HG03520 (cell line): ENCODE measurements around the gene PLCB3.

ENCODE experiments used
- ATAC-seq: cut with Tn5 transposase; IDR thresholded peaks from one replicate; pipeline ENCODE4 v1.9.1; 2021; ENCODE audit warnings: mild to moderate bottlenecking, moderate library complexity; ENCODE audit not compliant: unreplicated experiment

The PLCB3 gene

GRCh38 chr11:64249563-64250414, 1.5 kb upstream of the PLCB3 start:
- ATAC-seq: no peak

GRCh38 chr11:64250415-64251015, 815 bp upstream of the PLCB3 start:
- no peak for ATAC-seq

GRCh38 chr11:64251753-64252002, 348 bp downstream of the PLCB3 start:
- no peak for ATAC-seq

- ATAC-seq: no peak
Observed at GRCh38 chr11:64252003-64252872, 908 bp downstream of the PLCB3 start.

- ATAC-seq: no peak
Observed at GRCh38 chr11:64253043-64253442, 1.7 kb downstream of the PLCB3 start.

GRCh38 chr11:64253481-64253880, 2.2 kb downstream of the PLCB3 start:
- ATAC-seq: no peak

- no peak for ATAC-seq
Observed at GRCh38 chr11:64254326-64254725, 3.0 kb downstream of the PLCB3 start.

GRCh38 chr11:64255135-64256128, 4.1 kb downstream of the PLCB3 start:
- no peak for ATAC-seq

- ATAC-seq: no peak
Observed at GRCh38 chr11:64256300-64256699, 5.0 kb downstream of the PLCB3 start.

GRCh38 chr11:64258356-64258755, 7.0 kb downstream of the PLCB3 start:
- ATAC-seq: no peak

GRCh38 chr11:64258946-64259532, 7.7 kb downstream of the PLCB3 start:
- no peak for ATAC-seq

GRCh38 chr11:64259533-64260067, 8.3 kb downstream of the PLCB3 start:
- no peak for ATAC-seq

- no peak for ATAC-seq
Observed at GRCh38 chr11:64260147-64260708, 8.9 kb downstream of the PLCB3 start.

GRCh38 chr11:64261556-64262080, 10.3 kb downstream of the PLCB3 start:
- ATAC-seq: no peak

GRCh38 chr11:64262271-64263002, 11.1 kb downstream of the PLCB3 start:
- no peak for ATAC-seq

GRCh38 chr11:64263021-64263946, 12.0 kb downstream of the PLCB3 start:
- no peak for ATAC-seq

GRCh38 chr11:64263947-64264317, 12.6 kb downstream of the PLCB3 start:
- no peak for ATAC-seq

GRCh38 chr11:64264371-64264852, 13.1 kb downstream of the PLCB3 start:
- ATAC-seq: no peak
